Liver (tissue), 9 donors: ENCODE data around the gene RINL. TPM values are rescaled to one million over a fixed set of nuclear protein-coding genes. Genes with fewer than 3 reads are reported as not detected.
A peak's percentile ranks its signal among the peaks of the same experiment; 100 is the strongest.

Source experiments
- DNase-seq: peaks from one replicate; pipeline ENCODE4 v3.0.0-alpha.2; 2017; ENCODE audit warnings: low spot score
- H3K27ac ChIP-seq, 2 donors: one replicate each; pipeline ENCODE4 v1.7.0; 2013; ENCODE audit warnings: inconsistent platforms in 2 of 2, low read length in 2 of 2, control low read depth in 1 of 2, low read depth in 1 of 2, mild to moderate bottlenecking in 1 of 2
- H3K27me3 ChIP-seq, 4 donors: one replicate each; pipeline versions ENCODE4 v1.6.1 to v1.7.0; 2013; ENCODE audit warnings: low read length in 3 of 4, inconsistent platforms in 1 of 4, mild to moderate bottlenecking in 1 of 4, moderate library complexity in 1 of 4; ENCODE audit not compliant: control insufficient read depth in 4 of 4, insufficient read depth in 4 of 4
- H3K36me3 ChIP-seq, 4 donors: one replicate each; pipeline versions ENCODE4 v1.6.1 to v1.7.0; 2013; ENCODE audit warnings: low read length in 3 of 4, mild to moderate bottlenecking in 3 of 4, low read depth in 1 of 4, moderate library complexity in 1 of 4; ENCODE audit not compliant: control insufficient read depth in 4 of 4, insufficient read depth in 3 of 4
- H3K4me1 ChIP-seq, 4 donors: one replicate each; pipeline versions ENCODE4 v1.6.1 to v1.7.0; 2013; ENCODE audit warnings: low read length in 3 of 4, mild to moderate bottlenecking in 3 of 4, moderate library complexity in 1 of 4; ENCODE audit not compliant: control insufficient read depth in 4 of 4, insufficient read depth in 4 of 4
- H3K4me3 ChIP-seq, 3 donors: one replicate each; pipeline versions ENCODE4 v1.6.1 to v1.7.0; 2013; ENCODE audit warnings: low read length in 3 of 3, control low read depth in 1 of 3, low read depth in 1 of 3, mild to moderate bottlenecking in 1 of 3
- H3K9ac ChIP-seq, 2 donors: one replicate each; pipeline ENCODE4 v1.7.0; 2013; ENCODE audit warnings: low read length in 2 of 2, mild to moderate bottlenecking in 2 of 2, moderate library complexity in 2 of 2, control low read depth in 1 of 2, low read depth in 1 of 2
- H3K9me3 ChIP-seq, 4 donors: one replicate each; pipeline versions ENCODE4 v1.6.1 to v1.7.0; 2013; ENCODE audit warnings: low read length in 3 of 4; ENCODE audit not compliant: control insufficient read depth in 4 of 4
- EGR1 ChIP-seq, 2 donors: IDR thresholded peaks; 2 replicates each; pipeline ENCODE4 v1.6.1; 2016 to 2018; ENCODE audit warnings: antibody characterized with exemption in 2 of 2, low read depth in 2 of 2
- GABPA ChIP-seq, 2 donors: IDR thresholded peaks in 1 of 2; conservative IDR thresholded peaks in 1 of 2; 2 replicates each; pipeline ENCODE4 v1.6.1; 2016; ENCODE audit warnings: antibody characterized with exemption in 2 of 2, mild to moderate bottlenecking in 1 of 2, moderate library complexity in 1 of 2
- HNF4A ChIP-seq, 2 donors: conservative IDR thresholded peaks; 2 replicates each; pipeline ENCODE4 v1.6.1; 2016; ENCODE audit warnings: antibody characterized with exemption in 2 of 2, mild to moderate bottlenecking in 2 of 2
- JUND ChIP-seq, 2 donors: IDR thresholded peaks; 2 replicates each; pipeline ENCODE4 v1.6.1; 2016; ENCODE audit warnings: antibody characterized with exemption in 2 of 2
- RAD21 ChIP-seq, 2 donors: IDR thresholded peaks; 2 replicates each; pipeline ENCODE4 v1.6.1; 2016; ENCODE audit warnings: antibody characterized with exemption in 2 of 2, mild to moderate bottlenecking in 2 of 2
- RXRA ChIP-seq, 2 donors: IDR thresholded peaks; 2 replicates each; pipeline ENCODE4 v1.6.1; 2017 to 2018; ENCODE audit warnings: antibody characterized with exemption in 2 of 2, mild to moderate bottlenecking in 1 of 2
- SP1 ChIP-seq: IDR thresholded peaks from 2 replicates; pipeline ENCODE4 v1.6.1; 2018; ENCODE audit warnings: antibody characterized with exemption, mild to moderate bottlenecking
- TAF1 ChIP-seq: conservative IDR thresholded peaks from 2 replicates; pipeline ENCODE4 v1.6.1; 2016; ENCODE audit warnings: antibody characterized with exemption, mild to moderate bottlenecking
- YY1 ChIP-seq: IDR thresholded peaks from 2 replicates; pipeline ENCODE4 v1.6.1; 2016; ENCODE audit warnings: antibody characterized with exemption, mild to moderate bottlenecking
- WGBS: extraction: QIAGEN DNeasy Blood & Tissue Kit; methylation state at CpG from one replicate; pipeline ENCODE4 v1.1.7; 2013; 5-methylcytosine and 5-hydroxymethylcytosine counted together
- polyA plus RNA-seq, 2 donors: library from polyadenylated mRNA; stranded (reverse) in 1 of 2; unstranded in 1 of 2; fragments of 200-250 nt in 1 of 2; fragments of >200 nt in 1 of 2; fragmentation: Nextera tagmentation in 1 of 2; extraction: Ambion mirVana in 1 of 2; gene quantifications; one replicate each; pipeline versions ENCODE4 v1.2.1 to v1.2.3, GENCODE V29; 2013 to 2015
- total RNA-seq, 2 donors: library from RNA; depleted of rRNA; stranded (reverse); fragments of >200 nt; gene quantifications; one replicate each; pipeline ENCODE4 v1.2.3, GENCODE V29; 2014
- TF ChIP-seq, protein P1 (sequence below): fragments of 150-350 bp; IDR thresholded peaks from 2 replicates; pipeline ENCODE4 v1.5.1; 2017; ENCODE audit warnings: improper control_type of control experiment, low read depth, low read length; ENCODE audit not compliant: missing input control
- TF ChIP-seq, protein P2 (sequence below): IDR thresholded peaks from 2 replicates; pipeline ENCODE4 v1.6.1; 2016; ENCODE audit warnings: antibody characterized with exemption
- TF ChIP-seq, protein P3 (sequence below): IDR thresholded peaks from 2 replicates; pipeline ENCODE4 v1.6.1; 2016; ENCODE audit warnings: antibody characterized with exemption
- TF ChIP-seq, protein P4 (sequence below): IDR thresholded peaks from 2 replicates; pipeline ENCODE4 v1.6.1; 2016; ENCODE audit warnings: antibody characterized with exemption
- donor health status: healthy.
- donor health status: healthy.
- donor health status: healthy.
- donor health status: healthy.
- donor health status: healthy.

RINL gene
- total and polyA plus RNA-seq, 4 donors = 4.9 to 8.7 (median 5.5) TPM

DNA sequence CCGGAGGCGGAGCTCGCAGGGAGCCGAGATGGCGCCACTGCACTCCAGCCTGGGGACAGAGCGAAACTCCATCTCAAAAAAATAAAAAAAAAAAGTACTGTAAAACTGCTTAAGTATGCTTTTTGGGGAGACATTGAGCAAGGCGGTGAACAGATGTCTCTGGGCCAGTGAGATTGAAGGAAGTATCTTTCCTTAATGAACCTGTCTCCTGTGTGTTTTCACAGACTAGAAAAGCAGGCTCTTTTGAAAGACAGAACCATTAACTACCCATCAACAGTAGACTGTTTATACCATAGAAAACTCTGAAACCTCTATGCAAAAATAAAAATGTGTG is 45.0 kb downstream of the RINL start:
- TF ChIP-seq, protein P1, sequence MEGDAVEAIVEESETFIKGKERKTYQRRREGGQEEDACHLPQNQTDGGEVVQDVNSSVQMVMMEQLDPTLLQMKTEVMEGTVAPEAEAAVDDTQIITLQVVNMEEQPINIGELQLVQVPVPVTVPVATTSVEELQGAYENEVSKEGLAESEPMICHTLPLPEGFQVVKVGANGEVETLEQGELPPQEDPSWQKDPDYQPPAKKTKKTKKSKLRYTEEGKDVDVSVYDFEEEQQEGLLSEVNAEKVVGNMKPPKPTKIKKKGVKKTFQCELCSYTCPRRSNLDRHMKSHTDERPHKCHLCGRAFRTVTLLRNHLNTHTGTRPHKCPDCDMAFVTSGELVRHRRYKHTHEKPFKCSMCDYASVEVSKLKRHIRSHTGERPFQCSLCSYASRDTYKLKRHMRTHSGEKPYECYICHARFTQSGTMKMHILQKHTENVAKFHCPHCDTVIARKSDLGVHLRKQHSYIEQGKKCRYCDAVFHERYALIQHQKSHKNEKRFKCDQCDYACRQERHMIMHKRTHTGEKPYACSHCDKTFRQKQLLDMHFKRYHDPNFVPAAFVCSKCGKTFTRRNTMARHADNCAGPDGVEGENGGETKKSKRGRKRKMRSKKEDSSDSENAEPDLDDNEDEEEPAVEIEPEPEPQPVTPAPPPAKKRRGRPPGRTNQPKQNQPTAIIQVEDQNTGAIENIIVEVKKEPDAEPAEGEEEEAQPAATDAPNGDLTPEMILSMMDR = no peak
- TF ChIP-seq, protein P2, sequence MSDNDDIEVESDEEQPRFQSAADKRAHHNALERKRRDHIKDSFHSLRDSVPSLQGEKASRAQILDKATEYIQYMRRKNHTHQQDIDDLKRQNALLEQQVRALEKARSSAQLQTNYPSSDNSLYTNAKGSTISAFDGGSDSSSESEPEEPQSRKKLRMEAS = no peak
- TF ChIP-seq RXRA (IDR thresholded peaks at IDR 0.05) (no peak), EGR1 (IDR thresholded peaks at IDR 0.05; ENCODE audit: low read depth in 2 of 2) (no peak), TAF1 (no peak)
- TF ChIP-seq, protein P3, sequence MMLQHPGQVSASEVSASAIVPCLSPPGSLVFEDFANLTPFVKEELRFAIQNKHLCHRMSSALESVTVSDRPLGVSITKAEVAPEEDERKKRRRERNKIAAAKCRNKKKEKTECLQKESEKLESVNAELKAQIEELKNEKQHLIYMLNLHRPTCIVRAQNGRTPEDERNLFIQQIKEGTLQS = no peak
- Histone ChIP-seq H3K27ac (peak overlapping the region; percentile 97 to 99), H3K9me3 (no peaks in the 10 kb centered on the region), H3K4me1 (peaks cover 17 to 64% (median 44%) of the 10 kb centered on the region in 4 donors), H3K27me3 (no peaks in the 10 kb centered on the region), H3K4me3 (no peak overlapping the region), H3K9ac (no peak overlapping the region), H3K36me3 (peaks cover 12 to 23% (median 20%) of the 10 kb centered on the region in 4 donors)
- WGBS = 90% methylated on average over 7 of the region's 7 CpGs
- no peak for DNase-seq

DNA sequence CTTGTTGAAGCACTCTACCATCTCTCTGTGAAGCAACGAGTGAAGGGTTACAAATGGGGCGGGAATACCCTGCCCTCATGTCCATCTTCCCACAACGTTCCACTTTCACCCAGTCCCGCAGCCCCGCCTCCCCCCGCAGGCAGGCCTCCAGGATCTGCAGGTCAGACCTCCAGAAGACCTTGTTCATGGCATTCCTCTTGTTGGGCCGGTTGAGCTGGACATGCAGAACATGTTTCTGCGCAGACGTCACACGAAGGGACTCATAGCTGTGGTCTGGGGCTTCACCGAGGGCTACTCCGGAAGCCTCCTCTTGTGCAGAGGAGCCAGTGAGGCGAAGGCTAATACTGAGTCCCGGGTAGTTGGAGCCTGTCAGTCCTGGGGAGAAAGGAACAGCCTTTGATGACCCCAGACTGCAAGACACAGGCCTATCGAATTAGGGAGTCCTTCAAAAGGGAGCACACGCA is 46.9 kb downstream of the RINL start:
- peak; percentile 73 for DNase-seq
- H3K4me3 ChIP-seq = peak overlapping the region; percentile 65 to 86 (median 73)
- 1% methylated on average over 16 of the region's 16 CpGs for WGBS
- no peaks in the 10 kb centered on the region for H3K9me3 ChIP-seq
- H3K36me3 ChIP-seq = peaks cover 4 to 19% (median 12%) of the 10 kb centered on the region in 4 donors
- peak; percentile 88 to 93 for TF ChIP-seq RXRA (IDR thresholded peaks at IDR 0.05)
- TF ChIP-seq JUND (IDR thresholded peaks at IDR 0.05) = no peak
- TF ChIP-seq YY1 = no peak
- TF ChIP-seq, protein P2 = peak; percentile 62
- TF ChIP-seq HNF4A (conservative IDR thresholded peaks at IDR 0.05) = peak; percentile 48 to 59
- peak in 1 of 2 donors; percentile 24 for TF ChIP-seq RAD21 (IDR thresholded peaks at IDR 0.05)
- peak; percentile 57 for TF ChIP-seq SP1
- TF ChIP-seq, protein P4, sequence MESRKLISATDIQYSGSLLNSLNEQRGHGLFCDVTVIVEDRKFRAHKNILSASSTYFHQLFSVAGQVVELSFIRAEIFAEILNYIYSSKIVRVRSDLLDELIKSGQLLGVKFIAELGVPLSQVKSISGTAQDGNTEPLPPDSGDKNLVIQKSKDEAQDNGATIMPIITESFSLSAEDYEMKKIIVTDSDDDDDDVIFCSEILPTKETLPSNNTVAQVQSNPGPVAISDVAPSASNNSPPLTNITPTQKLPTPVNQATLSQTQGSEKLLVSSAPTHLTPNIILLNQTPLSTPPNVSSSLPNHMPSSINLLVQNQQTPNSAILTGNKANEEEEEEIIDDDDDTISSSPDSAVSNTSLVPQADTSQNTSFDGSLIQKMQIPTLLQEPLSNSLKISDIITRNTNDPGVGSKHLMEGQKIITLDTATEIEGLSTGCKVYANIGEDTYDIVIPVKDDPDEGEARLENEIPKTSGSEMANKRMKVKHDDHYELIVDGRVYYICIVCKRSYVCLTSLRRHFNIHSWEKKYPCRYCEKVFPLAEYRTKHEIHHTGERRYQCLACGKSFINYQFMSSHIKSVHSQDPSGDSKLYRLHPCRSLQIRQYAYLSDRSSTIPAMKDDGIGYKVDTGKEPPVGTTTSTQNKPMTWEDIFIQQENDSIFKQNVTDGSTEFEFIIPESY = no peak
- no peak for TF ChIP-seq GABPA (IDR thresholded peaks at IDR 0.05 in 1 of 2, conservative IDR thresholded peaks at IDR 0.05 in 1 of 2)
- peak overlapping the region; percentile 66 to 91 for H3K9ac ChIP-seq
- no peaks in the 10 kb centered on the region for H3K27me3 ChIP-seq
- peaks cover 10 to 54% (median 34%) of the 10 kb centered on the region in 4 donors for H3K4me1 ChIP-seq
- H3K27ac ChIP-seq = peak overlapping the region; percentile 97 to 99
